H4 (cell line): ENCODE results near the gene IFNA7. TPM values are rescaled to one million over a fixed set of nuclear protein-coding genes. Genes with fewer than 3 reads are reported as not detected.
"Not testable (repeated sequence)": the region's sequence is repeated elsewhere in the genome, so short reads cannot be mapped to it uniquely, and the experiment has no call there.

Source experiments
- DNase-seq: peaks from one replicate; pipeline ENCODE4 v3.0.0-alpha.2; 2015; ENCODE audit warnings: low spot score
- total RNA-seq: library from RNA; depleted of rRNA; stranded (reverse); fragments of >200 nt; shearing (Covaris generic); gene quantifications from 2 replicates; pipeline ENCODE4 v1.2.3, GENCODE V29; 2014; rRNA removed

The IFNA7 gene
- not detected in 2 replicates for total RNA-seq

GRCh38 chr9:21202105-21202504 lies at the start of gene IFNA7:
Gene IFNA7, minus strand, starts transcription at chr9:21202205. Its CDS starts 40 bp downstream, at chr9:21202165.
- DNase-seq = not testable (repeated sequence)

- no peak for DNase-seq
These were observed 49.6 kb upstream of the IFNA7 start for GRCh38 chr9:21251638-21252037.

- DNase-seq = no peak
These were observed 49.2 kb upstream of the IFNA7 start for GRCh38 chr9:21251190-21251589.

GRCh38 chr9:21244836-21245235 lies 42.8 kb upstream of the IFNA7 start:
- no peak for DNase-seq

GRCh38 chr9:21239911-21240310 lies 37.9 kb upstream of the IFNA7 start, which contains the start of gene IFNA14:
Gene IFNA14, minus strand, starts transcription at chr9:21240005. Its CDS starts 70 bp downstream, at chr9:21239935.
- no peak for DNase-seq

- not testable (repeated sequence) for DNase-seq
These were observed 34.3 kb upstream of the IFNA7 start for GRCh38 chr9:21236360-21236714.

- DNase-seq = peak; percentile 11
These were observed 33.7 kb upstream of the IFNA7 start for GRCh38 chr9:21235468-21236359.

GRCh38 chr9:21234153-21234687 lies 32.2 kb upstream of the IFNA7 start:
- DNase-seq = no peak

- DNase-seq = no peak
These were observed 31.3 kb upstream of the IFNA7 start for GRCh38 chr9:21233258-21233657.

- DNase-seq = no peak
These were observed 26.1 kb upstream of the IFNA7 start, which contains the start of gene IFNA17 for GRCh38 chr9:21228122-21228521. Gene IFNA17, minus strand, starts transcription at chr9:21228222. Its CDS starts 49 bp downstream, at chr9:21228173.

GRCh38 chr9:21217211-21217610 lies 15.2 kb upstream of the IFNA7 start, which contains the start of gene IFNA16:
Gene IFNA16, minus strand, starts transcription at chr9:21217311. Its CDS starts 6 bp downstream, at chr9:21217305.
- not testable (repeated sequence) for DNase-seq

GRCh38 chr9:21213411-21214326 lies 11.7 kb upstream of the IFNA7 start:
- DNase-seq = not testable (repeated sequence)

GRCh38 chr9:21212160-21212559 lies 10.2 kb upstream of the IFNA7 start:
- not testable (repeated sequence) for DNase-seq

- not testable (repeated sequence) for DNase-seq
These were observed 8.8 kb upstream of the IFNA7 start for GRCh38 chr9:21210782-21211181.

GRCh38 chr9:21210311-21210710 lies 8.3 kb upstream of the IFNA7 start:
- no peak for DNase-seq

- DNase-seq = not testable (repeated sequence)
These were observed 5.0 kb upstream of the IFNA7 start, which contains the start of gene IFNA10 for GRCh38 chr9:21207043-21207442. Gene IFNA10, minus strand, starts transcription at chr9:21207143. Its CDS starts 46 bp downstream, at chr9:21207097.

GRCh38 chr9:21205204-21205603 lies 3.2 kb upstream of the IFNA7 start:
- no peak for DNase-seq

GRCh38 chr9:21194867-21195776 lies 6.9 kb downstream of the IFNA7 start:
- not testable (repeated sequence) for DNase-seq

GRCh38 chr9:21187487-21187886 lies 14.5 kb downstream of the IFNA7 start, which contains the start of gene IFNA4:
Gene IFNA4, minus strand, starts transcription at chr9:21187587. Its CDS starts 56 bp downstream, at chr9:21187531.
- DNase-seq = not testable (repeated sequence)
